Measurements from ENCODE around the gene AP3S2. TPM values are rescaled to one million over a fixed set of nuclear protein-coding genes. Genes with fewer than 3 reads are reported as not detected.

Gene AP3S2
- total and polyA plus RNA-seq, 2 of the 13 experiments (the other 11 are each of a cell fraction or from before 2014, with no cell fraction given): 17.6 to 44.4 TPM

GRCh38 chr15:89828281-89829145 lies 65.3 kb downstream of the AP3S2 start (continued):
- TF ChIP-seq, protein P1, sequence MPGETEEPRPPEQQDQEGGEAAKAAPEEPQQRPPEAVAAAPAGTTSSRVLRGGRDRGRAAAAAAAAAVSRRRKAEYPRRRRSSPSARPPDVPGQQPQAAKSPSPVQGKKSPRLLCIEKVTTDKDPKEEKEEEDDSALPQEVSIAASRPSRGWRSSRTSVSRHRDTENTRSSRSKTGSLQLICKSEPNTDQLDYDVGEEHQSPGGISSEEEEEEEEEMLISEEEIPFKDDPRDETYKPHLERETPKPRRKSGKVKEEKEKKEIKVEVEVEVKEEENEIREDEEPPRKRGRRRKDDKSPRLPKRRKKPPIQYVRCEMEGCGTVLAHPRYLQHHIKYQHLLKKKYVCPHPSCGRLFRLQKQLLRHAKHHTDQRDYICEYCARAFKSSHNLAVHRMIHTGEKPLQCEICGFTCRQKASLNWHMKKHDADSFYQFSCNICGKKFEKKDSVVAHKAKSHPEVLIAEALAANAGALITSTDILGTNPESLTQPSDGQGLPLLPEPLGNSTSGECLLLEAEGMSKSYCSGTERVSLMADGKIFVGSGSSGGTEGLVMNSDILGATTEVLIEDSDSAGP (CRISPR knock-in tag; IDR thresholded peaks at IDR 0.05; ENCODE audit: borderline replicate concordance): 0 out of 2 replicates have a peak, but pooled peaks have one; percentile 28
- peak; percentile 25; the same call in 1 of the 2 replicates for TF ChIP-seq SALL1 (CRISPR knock-in tag; IDR thresholded peaks at IDR 0.05)
- TF ChIP-seq ZNF766 (CRISPR knock-in tag; IDR thresholded peaks at IDR 0.05; ENCODE audit: borderline replicate concordance): no peak
- TF ChIP-seq ZNF749 (CRISPR knock-in tag; IDR thresholded peaks at IDR 0.05; ENCODE audit: borderline replicate concordance): 0 out of 2 replicates have a peak, but pooled peaks have one; percentile 40
- TF ChIP-seq NR2F2 (IDR thresholded peaks at IDR 0.05; ENCODE audit: borderline replicate concordance, low read depth): peak; percentile 86
- TF ChIP-seq SMARCC2 (IDR thresholded peaks at IDR 0.05): no peak
- 0 out of 2 replicates have a peak, but pooled peaks have one; percentile 33 for TF ChIP-seq HNRNPL (IDR thresholded peaks at IDR 0.05; ENCODE audit: low read depth, low read length)
- TF ChIP-seq TERF1 (CRISPR knock-in tag; IDR thresholded peaks at IDR 0.05): no peak
- TF ChIP-seq GPN1 (CRISPR knock-in tag; IDR thresholded peaks at IDR 0.05; ENCODE audit: borderline replicate concordance): no peak
- no peak for TF ChIP-seq TGIF2 (CRISPR knock-in tag; IDR thresholded peaks at IDR 0.05)
- TF ChIP-seq HDAC2 (CRISPR knock-in tag; IDR thresholded peaks at IDR 0.05): peak; percentile 69; the same call in 1 of the 2 replicates
- peak; percentile 27; the same call in 1 of the 2 replicates for TF ChIP-seq NR2C2 (CRISPR knock-in tag; IDR thresholded peaks at IDR 0.05; ENCODE audit: borderline replicate concordance)
- peak; percentile 73 for TF ChIP-seq ESRRA (CRISPR knock-in tag; IDR thresholded peaks at IDR 0.05; ENCODE audit: low read depth)
- peak; percentile 88 for TF ChIP-seq NR2F6 (IDR thresholded peaks at IDR 0.05)
- TF ChIP-seq NR2F6 (CRISPR knock-in tag; IDR thresholded peaks at IDR 0.05): peak; percentile 70
- peak; percentile 55 for TF ChIP-seq HOXA3 (CRISPR knock-in tag; IDR thresholded peaks at IDR 0.05)
- 0 out of 2 replicates have a peak, but pooled peaks have one; percentile 11 for TF ChIP-seq PATZ1 (CRISPR knock-in tag; IDR thresholded peaks at IDR 0.05)
- peak; percentile 71; the same call in 1 of the 2 replicates for TF ChIP-seq MTA1 (CRISPR knock-in tag; IDR thresholded peaks at IDR 0.05; ENCODE audit: borderline replicate concordance)
- peak; percentile 63 for TF ChIP-seq ZNF687 (CRISPR knock-in tag; IDR thresholded peaks at IDR 0.05)
- 0 out of 2 replicates have a peak, but pooled peaks have one; percentile 36 for TF ChIP-seq BRD4 (CRISPR knock-in tag; IDR thresholded peaks at IDR 0.05)

All from HepG2 (cell line).